GM12878 (cell line): ENCODE measurements around the gene BIRC5. TPM values are rescaled to one million over a fixed set of nuclear protein-coding genes. Genes with fewer than 3 reads are reported as not detected.

Experiments
- BCL3 ChIP-seq: IDR thresholded peaks from 2 replicates; pipeline ENCODE4 v1.6.1; 2011; ENCODE audit warnings: borderline replicate concordance, low read depth, mild to moderate bottlenecking, moderate library complexity, low read length; ENCODE audit not compliant: insufficient read depth, poor library complexity, severe bottlenecking
- BMI1 ChIP-seq: fragments of 450-650 bp; IDR thresholded peaks from 2 replicates; pipeline ENCODE4 v1.6.1; 2016; ENCODE audit warnings: mild to moderate bottlenecking, moderate library complexity, borderline replicate concordance
- CHD1 ChIP-seq: IDR thresholded peaks from 2 replicates; pipeline ENCODE4 v1.6.1; 2012; ENCODE audit warnings: low read depth, low read length, improper control_type of control experiment
- E2F8 ChIP-seq: fragments of 450-650 bp; IDR thresholded peaks from 2 replicates; pipeline ENCODE4 v1.6.1; 2018; ENCODE audit warnings: mild to moderate bottlenecking, low read depth, moderate library complexity; ENCODE audit not compliant: partially characterized antibody
- JUNB ChIP-seq: IDR thresholded peaks from 2 replicates; pipeline ENCODE4 v1.6.1; 2016; ENCODE audit warnings: antibody characterized with exemption, mild to moderate bottlenecking
- MAX ChIP-seq: IDR thresholded peaks from 2 replicates; pipeline ENCODE4 v1.6.1; 2012; ENCODE audit warnings: low read depth, low read length, improper control_type of control experiment
- MXI1 ChIP-seq: fragments of 150-350 bp; IDR thresholded peaks from 2 replicates; pipeline ENCODE4 v1.6.1; 2011; ENCODE audit warnings: low read depth, mild to moderate bottlenecking, inconsistent platforms, low read length, improper control_type of control experiment
- NFIC ChIP-seq: IDR thresholded peaks from 2 replicates; pipeline ENCODE4 v1.6.1; 2012; ENCODE audit warnings: low read depth, mild to moderate bottlenecking, inconsistent platforms, low read length, moderate library complexity
- NFXL1 ChIP-seq: fragments of 450-650 bp; IDR thresholded peaks from 2 replicates; pipeline ENCODE4 v1.6.1; 2017; ENCODE audit warnings: antibody characterized with exemption, mild to moderate bottlenecking, borderline replicate concordance
- NFYA ChIP-seq: IDR thresholded peaks from 2 replicates; pipeline ENCODE4 v1.6.1; 2011; ENCODE audit warnings: low read depth, mild to moderate bottlenecking, low read length, improper control_type of control experiment, borderline replicate concordance
- NFYB ChIP-seq: IDR thresholded peaks from 2 replicates; pipeline ENCODE4 v1.6.1; 2011; ENCODE audit warnings: low read depth, mild to moderate bottlenecking, low read length, improper control_type of control experiment, moderate library complexity; ENCODE audit not compliant: insufficient read depth
- POLR2A ChIP-seq: IDR thresholded peaks from 2 replicates; pipeline ENCODE4 v1.6.1; 2011; ENCODE audit warnings: low read depth, mild to moderate bottlenecking, low read length
- POLR2AphosphoS5 ChIP-seq: IDR thresholded peaks from 2 replicates; pipeline ENCODE4 v1.6.1; 2011; ENCODE audit warnings: mild to moderate bottlenecking, low read length, inconsistent platforms
- RCOR1 ChIP-seq: conservative IDR thresholded peaks from 2 replicates; pipeline ENCODE4 v1.6.1; 2012; ENCODE audit warnings: low read depth, low read length, improper control_type of control experiment
- SPI1 ChIP-seq: IDR thresholded peaks from 2 replicates; pipeline ENCODE4 v1.6.1; 2011; ENCODE audit warnings: low read depth, mild to moderate bottlenecking, low read length, moderate library complexity, borderline replicate concordance; ENCODE audit not compliant: insufficient read depth
- ZBTB33 ChIP-seq: fragments of 450-650 bp; IDR thresholded peaks from 2 replicates; pipeline ENCODE4 v1.6.1; 2017; ENCODE audit warnings: mild to moderate bottlenecking
- polyA plus RNA-seq, 11 experiments: library from polyadenylated mRNA; depleted of rRNA in 4 of 11; unstranded in 6 of 11; stranded (reverse) in 5 of 11; fragments of >200 nt; fragmentation: Nextera tagmentation in 4 of 11; fragmentation: Illumina TruSeq in 1 of 11; extraction: Ambion mirVana in 4 of 11; extraction: Trizol in 1 of 11; gene quantifications; 1 replicate in 1 of 11; 2 replicates in 10 of 11; pipeline versions ENCODE4 v1.2.1 to v1.2.3, GENCODE V29; 2011 to 2016; ENCODE audit warnings: inconsistent platforms in 2 of 11, missing spikeins in 2 of 11, low read depth in 1 of 11
- total RNA-seq, 4 experiments: library from RNA; depleted of rRNA in 3 of 4; stranded (reverse); fragments of >200 nt in 3 of 4; fragmentation: Illumina TruSeq in 1 of 4; extraction: Trizol in 1 of 4; gene quantifications; 2 replicates each; pipeline versions ENCODE4 v1.2.1 to v1.2.3, GENCODE V29; 2013 to 2021
- TF ChIP-seq, protein P1 (sequence below): fragments of 450-650 bp; conservative IDR thresholded peaks from 2 replicates; pipeline ENCODE4 v1.6.1; 2017; ENCODE audit warnings: mild to moderate bottlenecking, moderate library complexity

Gene BIRC5
- total and polyA plus RNA-seq, 10 of the 15 experiments (the other 5 are each of a cell fraction or from before 2014, with no cell fraction given), result 41.0 to 175 (median 90.8) TPM

DNA sequence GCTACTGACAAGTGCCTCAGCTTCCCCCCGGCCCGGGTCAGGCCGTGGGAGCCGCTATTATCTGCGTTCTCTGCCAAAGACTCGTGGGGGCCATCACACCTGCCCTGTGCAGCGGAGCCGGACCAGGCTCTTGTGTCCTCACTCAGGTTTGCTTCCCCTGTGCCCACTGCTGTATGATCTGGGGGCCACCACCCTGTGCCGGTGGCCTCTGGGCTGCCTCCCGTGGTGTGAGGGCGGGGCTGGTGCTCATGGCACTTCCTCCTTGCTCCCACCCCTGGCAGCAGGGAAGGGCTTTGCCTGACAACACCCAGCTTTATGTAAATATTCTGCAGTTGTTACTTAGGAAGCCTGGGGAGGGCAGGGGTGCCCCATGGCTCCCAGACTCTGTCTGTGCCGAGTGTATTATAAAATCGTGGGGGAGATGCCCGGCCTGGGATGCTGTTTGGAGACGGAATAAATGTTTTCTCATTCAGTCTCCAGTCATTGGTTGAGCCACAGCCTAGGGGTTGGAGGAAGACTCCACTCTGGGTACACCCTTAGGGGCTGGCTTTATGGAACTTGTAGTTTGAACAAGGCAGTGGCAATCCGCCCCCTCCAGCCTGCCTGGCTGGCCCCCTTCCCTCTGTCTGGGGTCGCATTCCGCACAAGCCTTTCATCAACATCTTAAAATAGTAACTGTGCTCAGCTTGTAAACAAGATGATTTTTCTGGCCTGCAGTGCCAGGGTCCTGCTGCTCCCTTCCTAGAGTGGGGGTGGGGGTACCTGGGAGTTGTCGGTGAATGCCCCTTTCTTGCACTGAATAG lies 41.6 kb upstream of the BIRC5 start (continued):
- no peak for TF ChIP-seq NFYA
- no peak for TF ChIP-seq NFXL1
- no peak for TF ChIP-seq RCOR1
- TF ChIP-seq, protein P1, sequence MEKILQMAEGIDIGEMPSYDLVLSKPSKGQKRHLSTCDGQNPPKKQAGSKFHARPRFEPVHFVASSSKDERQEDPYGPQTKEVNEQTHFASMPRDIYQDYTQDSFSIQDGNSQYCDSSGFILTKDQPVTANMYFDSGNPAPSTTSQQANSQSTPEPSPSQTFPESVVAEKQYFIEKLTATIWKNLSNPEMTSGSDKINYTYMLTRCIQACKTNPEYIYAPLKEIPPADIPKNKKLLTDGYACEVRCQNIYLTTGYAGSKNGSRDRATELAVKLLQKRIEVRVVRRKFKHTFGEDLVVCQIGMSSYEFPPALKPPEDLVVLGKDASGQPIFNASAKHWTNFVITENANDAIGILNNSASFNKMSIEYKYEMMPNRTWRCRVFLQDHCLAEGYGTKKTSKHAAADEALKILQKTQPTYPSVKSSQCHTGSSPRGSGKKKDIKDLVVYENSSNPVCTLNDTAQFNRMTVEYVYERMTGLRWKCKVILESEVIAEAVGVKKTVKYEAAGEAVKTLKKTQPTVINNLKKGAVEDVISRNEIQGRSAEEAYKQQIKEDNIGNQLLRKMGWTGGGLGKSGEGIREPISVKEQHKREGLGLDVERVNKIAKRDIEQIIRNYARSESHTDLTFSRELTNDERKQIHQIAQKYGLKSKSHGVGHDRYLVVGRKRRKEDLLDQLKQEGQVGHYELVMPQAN, result 0 out of 2 replicates have a peak, but pooled peaks have one; percentile 31
- TF ChIP-seq SPI1, result peak; percentile 25; the same call in 1 of the 2 replicates
- no peak for TF ChIP-seq ZBTB33
- TF ChIP-seq MAX, result no peak
- TF ChIP-seq NFIC, result no peak
- no peak for TF ChIP-seq JUNB
- TF ChIP-seq POLR2A, result peak; percentile 60
- TF ChIP-seq BMI1, result no peak
- TF ChIP-seq E2F8, result peak; percentile 52
- peak; percentile 10 for TF ChIP-seq BCL3
- TF ChIP-seq MXI1, result peak; percentile 55
- peak; percentile 36; the same call in 1 of the 2 replicates for TF ChIP-seq NFYB
- TF ChIP-seq POLR2AphosphoS5, result peak; percentile 3; the same call in 1 of the 2 replicates
- TF ChIP-seq CHD1, result no peak
- TF ChIP-seq, all 136 proteins: peak for 11
